ENCODE results near the gene GPATCH4. TPM values are rescaled to one million over a fixed set of nuclear protein-coding genes. Genes with fewer than 3 reads are reported as not detected.
"Not testable (repeated sequence)": the region's sequence is repeated elsewhere in the genome, so short reads cannot be mapped to it uniquely, and the experiment has no call there.

The GPATCH4 gene
- total RNA-seq, 3 donors from 2014 or later (not counting 1 experiment from before 2014, with no cell fraction given), result 19.3 to 27.3 (median 22.1) TPM

GRCh38 chr1:156590326-156591180 is 10.7 kb downstream of the GPATCH4 start:
- Mint-ChIP-seq H3K27me3 (ENCODE audit: low read depth in 2 of 2) (no peaks in the 10 kb centered on the region), H3K27ac (peak overlapping the region; percentile 82 to 87), H3K9me3 (no peaks in the 10 kb centered on the region), H3K4me1 (peaks cover 14 to 20% of the 10 kb centered on the region in 2 donors), H3K4me3 (peak overlapping the region; percentile 81), H3K36me3 (no peaks in the 10 kb centered on the region)
- WGBS (ENCODE audit: insufficient coverage), result 87% methylated on average over 7 of the region's 10 CpGs
- DNase-seq (no peak), ATAC-seq (no peak)
- H3K4me3 ChIP-seq (ENCODE audit: low read length), result no peak overlapping the region
- peak overlapping the region; percentile 71 for H3K27ac ChIP-seq (ENCODE audit: low read length)
- peaks cover 16% of the 10 kb centered on the region for H3K4me1 ChIP-seq (ENCODE audit: control insufficient read depth, insufficient read depth, low read length)
- no peaks in the 10 kb centered on the region for H3K9me3 ChIP-seq (ENCODE audit: control insufficient read depth, insufficient read depth, low read length)
- intact Hi-C loops (cut with micrococcal nuclease), result loop anchor here (1.0 kb wide), 1 partner anchor 11 kb away; the partner anchor contains the start of gene GPATCH4
- no peaks in the 10 kb centered on the region for H3K27me3 ChIP-seq (ENCODE audit: control insufficient read depth, insufficient read depth, low read length)
- no peak for TF ChIP-seq CTCF (IDR thresholded peaks at IDR 0.05)
- H3K36me3 ChIP-seq (ENCODE audit: control insufficient read depth, insufficient read depth, low read length), result peaks cover 7% of the 10 kb centered on the region

- no peaks in the 10 kb centered on the region for H3K9me3 ChIP-seq (ENCODE audit: control insufficient read depth, insufficient read depth, low read length)
- H3K36me3 Mint-ChIP-seq, result no peaks in the 10 kb centered on the region
- H3K9me3 Mint-ChIP-seq, result no peaks in the 10 kb centered on the region
- peaks cover 16% of the 10 kb centered on the region for H3K4me1 ChIP-seq (ENCODE audit: control insufficient read depth, insufficient read depth, low read length)
- H3K27me3 Mint-ChIP-seq (ENCODE audit: low read depth in 2 of 2), result no peaks in the 10 kb centered on the region
- peaks cover 3% of the 10 kb centered on the region for H3K36me3 ChIP-seq (ENCODE audit: control insufficient read depth, insufficient read depth, low read length)
- no peaks in the 10 kb centered on the region for H3K27me3 ChIP-seq (ENCODE audit: control insufficient read depth, insufficient read depth, low read length)
- 58% methylated on average over 2 of the region's 5 CpGs for WGBS (ENCODE audit: insufficient coverage)
- H3K27ac ChIP-seq (ENCODE audit: low read length), result no peak overlapping the region
- H3K4me3 Mint-ChIP-seq, result no peak overlapping the region
- TF ChIP-seq CTCF (IDR thresholded peaks at IDR 0.05), result no peak
- intact Hi-C loops (cut with micrococcal nuclease), result no loop called here
- peaks cover 14 to 15% of the 10 kb centered on the region in 2 donors for H3K4me1 Mint-ChIP-seq
- H3K4me3 ChIP-seq (ENCODE audit: low read length), result no peak overlapping the region
- ATAC-seq (no peak), DNase-seq (no peak)
- H3K27ac Mint-ChIP-seq, result no peak overlapping the region
Observed at GRCh38 chr1:156589546-156589945, 11.7 kb downstream of the GPATCH4 start.

GRCh38 chr1:156587927-156588326 is 13.4 kb downstream of the GPATCH4 start:
- H3K4me3 Mint-ChIP-seq, ATAC-seq, DNase-seq: not testable (repeated sequence)

GRCh38 chr1:156586892-156587477 is 14.3 kb downstream of the GPATCH4 start:
- H3K9me3 ChIP-seq (ENCODE audit: control insufficient read depth, insufficient read depth, low read length), result no peaks in the 10 kb centered on the region
- DNase-seq, result no peak
- intact Hi-C loops (cut with micrococcal nuclease), result no loop called here
- no peaks in the 10 kb centered on the region for H3K36me3 Mint-ChIP-seq
- TF ChIP-seq CTCF (IDR thresholded peaks at IDR 0.05), result no peak
- H3K4me1 Mint-ChIP-seq, result peaks cover 13 to 23% of the 10 kb centered on the region in 2 donors
- no peak overlapping the region for H3K4me3 Mint-ChIP-seq
- H3K27ac Mint-ChIP-seq, result no peak overlapping the region
- H3K9me3 Mint-ChIP-seq, result no peaks in the 10 kb centered on the region
- no peak overlapping the region for H3K27ac ChIP-seq (ENCODE audit: low read length)
- no peaks in the 10 kb centered on the region for H3K27me3 ChIP-seq (ENCODE audit: control insufficient read depth, insufficient read depth, low read length)
- peaks cover 28% of the 10 kb centered on the region for H3K4me1 ChIP-seq (ENCODE audit: control insufficient read depth, insufficient read depth, low read length)
- WGBS (ENCODE audit: insufficient coverage), result 100% methylated on average over 2 of the region's 3 CpGs
- no peak for ATAC-seq
- no peak overlapping the region for H3K4me3 ChIP-seq (ENCODE audit: low read length)
- H3K36me3 ChIP-seq (ENCODE audit: control insufficient read depth, insufficient read depth, low read length), result no peaks in the 10 kb centered on the region
- H3K27me3 Mint-ChIP-seq (ENCODE audit: low read depth in 2 of 2), result no peaks in the 10 kb centered on the region

More at GRCh38 chr1:156587927-156588326, 13.4 kb downstream of the GPATCH4 start:
- peaks cover 19% of the 10 kb centered on the region in 2 donors for H3K4me1 Mint-ChIP-seq
- H3K9me3 ChIP-seq (ENCODE audit: control insufficient read depth, insufficient read depth, low read length); H3K36me3 ChIP-seq (ENCODE audit: control insufficient read depth, insufficient read depth, low read length); H3K36me3 Mint-ChIP-seq; intact Hi-C loops (cut with micrococcal nuclease); H3K27me3 Mint-ChIP-seq (ENCODE audit: low read depth in 2 of 2); H3K27me3 ChIP-seq (ENCODE audit: control insufficient read depth, insufficient read depth, low read length); H3K27ac ChIP-seq (ENCODE audit: low read length); H3K27ac Mint-ChIP-seq; H3K9me3 Mint-ChIP-seq; H3K4me3 ChIP-seq (ENCODE audit: low read length): not testable (repeated sequence)
- peaks cover 28% of the 10 kb centered on the region for H3K4me1 ChIP-seq (ENCODE audit: control insufficient read depth, insufficient read depth, low read length)
- 94% methylated on average over 8 of the region's 8 CpGs for WGBS (ENCODE audit: insufficient coverage)

Measured in natural killer cell (primary cell).